Measurements from ENCODE around the gene ITK.

The ITK gene

GRCh38 chr5:157247267-157247666 is 66.6 kb downstream of the ITK start:
- Histone ChIP-seq H3K27me3 (ENCODE audit: control insufficient read depth, insufficient read depth, low read length) (no peaks in the 10 kb centered on the region), H3K9ac (ENCODE audit: low read length) (no peak overlapping the region), H3K27ac (ENCODE audit: low read depth, low read length) (no peak overlapping the region), H3K4me3 (ENCODE audit: low read length) (no peak overlapping the region), H3K4me1 (ENCODE audit: control insufficient read depth, insufficient read depth, low read length) (no peaks in the 10 kb centered on the region), H3K36me3 (ENCODE audit: control insufficient read depth, insufficient read depth, low read length) (no peaks in the 10 kb centered on the region)

- Histone ChIP-seq H3K4me1 (ENCODE audit: control insufficient read depth, insufficient read depth, low read length) (no peaks in the 10 kb centered on the region), H3K9ac (ENCODE audit: low read length) (no peak overlapping the region), H3K27me3 (ENCODE audit: control insufficient read depth, insufficient read depth, low read length) (no peaks in the 10 kb centered on the region), H3K27ac (ENCODE audit: low read depth, low read length) (no peak overlapping the region), H3K36me3 (ENCODE audit: control insufficient read depth, insufficient read depth, low read length) (no peaks in the 10 kb centered on the region), H3K4me3 (ENCODE audit: low read length) (no peak overlapping the region)
Observed at GRCh38 chr5:157248821-157249470, 68.3 kb downstream of the ITK start.

- no peak overlapping the region for H3K27ac ChIP-seq (ENCODE audit: low read depth, low read length)
- no peaks in the 10 kb centered on the region for H3K27me3 ChIP-seq (ENCODE audit: control insufficient read depth, insufficient read depth, low read length)
- no peak overlapping the region for H3K4me3 ChIP-seq (ENCODE audit: low read length)
- H3K36me3 ChIP-seq (ENCODE audit: control insufficient read depth, insufficient read depth, low read length), result no peaks in the 10 kb centered on the region
- H3K4me1 ChIP-seq (ENCODE audit: control insufficient read depth, insufficient read depth, low read length), result no peaks in the 10 kb centered on the region
- H3K9ac ChIP-seq (ENCODE audit: low read length), result no peak overlapping the region
Observed at GRCh38 chr5:157252711-157253465, 72.2 kb downstream of the ITK start.

- Histone ChIP-seq H3K4me1 (ENCODE audit: control insufficient read depth, insufficient read depth, low read length) (no peaks in the 10 kb centered on the region), H3K27me3 (ENCODE audit: control insufficient read depth, insufficient read depth, low read length) (no peaks in the 10 kb centered on the region), H3K27ac (ENCODE audit: low read depth, low read length) (no peak overlapping the region), H3K4me3 (ENCODE audit: low read length) (no peak overlapping the region), H3K9ac (ENCODE audit: low read length) (no peak overlapping the region), H3K36me3 (ENCODE audit: control insufficient read depth, insufficient read depth, low read length) (no peaks in the 10 kb centered on the region)
Observed at GRCh38 chr5:157253547-157253946, 72.9 kb downstream of the ITK start.

- Histone ChIP-seq H3K4me1 (ENCODE audit: control insufficient read depth, insufficient read depth, low read length) (no peaks in the 10 kb centered on the region), H3K27me3 (ENCODE audit: control insufficient read depth, insufficient read depth, low read length) (no peaks in the 10 kb centered on the region), H3K4me3 (ENCODE audit: low read length) (no peak overlapping the region), H3K36me3 (ENCODE audit: control insufficient read depth, insufficient read depth, low read length) (no peaks in the 10 kb centered on the region), H3K27ac (ENCODE audit: low read depth, low read length) (no peak overlapping the region), H3K9ac (ENCODE audit: low read length) (no peak overlapping the region)
Observed at GRCh38 chr5:157258450-157258849, 77.8 kb downstream of the ITK start.

GRCh38 chr5:157259699-157260098 is 79.1 kb downstream of the ITK start:
- Histone ChIP-seq H3K4me3 (ENCODE audit: low read length) (no peak overlapping the region), H3K27me3 (ENCODE audit: control insufficient read depth, insufficient read depth, low read length) (no peaks in the 10 kb centered on the region), H3K36me3 (ENCODE audit: control insufficient read depth, insufficient read depth, low read length) (no peaks in the 10 kb centered on the region), H3K9ac (ENCODE audit: low read length) (no peak overlapping the region), H3K4me1 (ENCODE audit: control insufficient read depth, insufficient read depth, low read length) (no peaks in the 10 kb centered on the region), H3K27ac (ENCODE audit: low read depth, low read length) (no peak overlapping the region)

- no peak overlapping the region for H3K27ac ChIP-seq (ENCODE audit: low read depth, low read length)
- H3K4me3 ChIP-seq (ENCODE audit: low read length), result no peak overlapping the region
- no peaks in the 10 kb centered on the region for H3K4me1 ChIP-seq (ENCODE audit: control insufficient read depth, insufficient read depth, low read length)
- H3K9ac ChIP-seq (ENCODE audit: low read length), result no peak overlapping the region
- H3K27me3 ChIP-seq (ENCODE audit: control insufficient read depth, insufficient read depth, low read length), result no peaks in the 10 kb centered on the region
- H3K36me3 ChIP-seq (ENCODE audit: control insufficient read depth, insufficient read depth, low read length), result no peaks in the 10 kb centered on the region
Observed at GRCh38 chr5:157263496-157264090, 83.0 kb downstream of the ITK start.

GRCh38 chr5:157265714-157266285 is 85.2 kb downstream of the ITK start, which contains the start of gene CYFIP2:
CYFIP2 (plus strand) TSS chr5:157266123; CDS start chr5:157285362, 19,239 bp downstream.
- Histone ChIP-seq H3K4me1 (ENCODE audit: control insufficient read depth, insufficient read depth, low read length) (no peaks in the 10 kb centered on the region), H3K27ac (ENCODE audit: low read depth, low read length) (no peak within 1 kb of the TSS), H3K27me3 (ENCODE audit: control insufficient read depth, insufficient read depth, low read length) (no peaks in the 10 kb centered on the region), H3K36me3 (ENCODE audit: control insufficient read depth, insufficient read depth, low read length) (no peaks in the 10 kb centered on the region), H3K9ac (ENCODE audit: low read length) (peak within 1 kb of the TSS; percentile 71), H3K4me3 (ENCODE audit: low read length) (peak within 1 kb of the TSS; percentile 88)

- no peaks in the 10 kb centered on the region for H3K27me3 ChIP-seq (ENCODE audit: control insufficient read depth, insufficient read depth, low read length)
- H3K9ac ChIP-seq (ENCODE audit: low read length), result peak overlapping the region; percentile 27
- no peaks in the 10 kb centered on the region for H3K36me3 ChIP-seq (ENCODE audit: control insufficient read depth, insufficient read depth, low read length)
- no peaks in the 10 kb centered on the region for H3K4me1 ChIP-seq (ENCODE audit: control insufficient read depth, insufficient read depth, low read length)
- H3K4me3 ChIP-seq (ENCODE audit: low read length), result peak overlapping the region; percentile 88
- no peak overlapping the region for H3K27ac ChIP-seq (ENCODE audit: low read depth, low read length)
Observed at GRCh38 chr5:157266286-157267007, 85.8 kb downstream of the ITK start.

GRCh38 chr5:157267025-157267424 is 86.4 kb downstream of the ITK start:
- Histone ChIP-seq H3K27ac (ENCODE audit: low read depth, low read length) (no peak overlapping the region), H3K9ac (ENCODE audit: low read length) (peak overlapping the region; percentile 17), H3K4me3 (ENCODE audit: low read length) (peak overlapping the region; percentile 88)

GRCh38 chr5:157267761-157268480 is 87.3 kb downstream of the ITK start:
- H3K36me3 ChIP-seq (ENCODE audit: control insufficient read depth, insufficient read depth, low read length), result no peaks in the 10 kb centered on the region
- H3K4me1 ChIP-seq (ENCODE audit: control insufficient read depth, insufficient read depth, low read length), result no peaks in the 10 kb centered on the region
- H3K4me3 ChIP-seq (ENCODE audit: low read length), result no peak overlapping the region
- H3K27ac ChIP-seq (ENCODE audit: low read depth, low read length), result no peak overlapping the region
- H3K27me3 ChIP-seq (ENCODE audit: control insufficient read depth, insufficient read depth, low read length), result no peaks in the 10 kb centered on the region
- H3K9ac ChIP-seq (ENCODE audit: low read length), result no peak overlapping the region

More at GRCh38 chr5:157267025-157267424, 86.4 kb downstream of the ITK start:
- no peaks in the 10 kb centered on the region for H3K4me1 ChIP-seq (ENCODE audit: control insufficient read depth, insufficient read depth, low read length)
- no peaks in the 10 kb centered on the region for H3K27me3 ChIP-seq (ENCODE audit: control insufficient read depth, insufficient read depth, low read length)
- no peaks in the 10 kb centered on the region for H3K36me3 ChIP-seq (ENCODE audit: control insufficient read depth, insufficient read depth, low read length)

All from rectal smooth muscle tissue (tissue), 1 donor.